GM18526 (cell line): ENCODE measurements around the gene MAPKBP1.

ENCODE experiments used
- POLR2A ChIP-seq: IDR thresholded peaks from 3 replicates; pipeline ENCODE4 v1.6.1; 2011; ENCODE audit not compliant: insufficient read length; ENCODE audit errors: extremely low read depth

The MAPKBP1 gene

GRCh38 chr15:41780266-41780665, 6.0 kb downstream of the MAPKBP1 start:
- TF ChIP-seq POLR2A, result no peak

GRCh38 chr15:41780727-41781126, 6.4 kb downstream of the MAPKBP1 start:
- no peak for TF ChIP-seq POLR2A

- TF ChIP-seq POLR2A, result no peak
Measured at GRCh38 chr15:41782371-41783282, 8.3 kb downstream of the MAPKBP1 start.

GRCh38 chr15:41783296-41783695, 9.0 kb downstream of the MAPKBP1 start:
- TF ChIP-seq POLR2A, result no peak

- no peak for TF ChIP-seq POLR2A
Measured at GRCh38 chr15:41788262-41788661, 14.0 kb downstream of the MAPKBP1 start.

GRCh38 chr15:41789236-41789635, 15.0 kb downstream of the MAPKBP1 start:
- no peak for TF ChIP-seq POLR2A

GRCh38 chr15:41789662-41790061, 15.4 kb downstream of the MAPKBP1 start:
- TF ChIP-seq POLR2A, result no peak

- no peak for TF ChIP-seq POLR2A
Measured at GRCh38 chr15:41790169-41790568, 15.9 kb downstream of the MAPKBP1 start.

- no peak for TF ChIP-seq POLR2A
Measured at GRCh38 chr15:41790756-41791546, 16.7 kb downstream of the MAPKBP1 start.

GRCh38 chr15:41791547-41791937, 17.3 kb downstream of the MAPKBP1 start:
- TF ChIP-seq POLR2A, result no peak

GRCh38 chr15:41792000-41792637, 17.8 kb downstream of the MAPKBP1 start:
- TF ChIP-seq POLR2A, result no peak

GRCh38 chr15:41794081-41794480, 19.8 kb downstream of the MAPKBP1 start:
- no peak for TF ChIP-seq POLR2A

GRCh38 chr15:41795996-41796856, 21.9 kb downstream of the MAPKBP1 start:
- TF ChIP-seq POLR2A, result no peak

GRCh38 chr15:41797201-41797944, 23.1 kb downstream of the MAPKBP1 start:
- TF ChIP-seq POLR2A, result no peak
